Esophagus muscularis mucosa (tissue), 3 donors: ENCODE measurements around the gene MANBA.

Experiments
- CTCF ChIP-seq, 3 experiments: fragments of 200-600 bp in 2 of 3; fragments of 450-650 bp in 1 of 3; sonication (generic) in 2 of 3; IDR thresholded peaks; one replicate each; pipeline ENCODE4 v1.5.1; 2017 to 2019; ENCODE audit warnings: antibody characterized with exemption in 3 of 3, mild to moderate bottlenecking in 2 of 3, moderate library complexity in 1 of 3
- POLR2A ChIP-seq: fragments of 450-650 bp; IDR thresholded peaks from one replicate; pipeline ENCODE4 v1.6.1; 2017; ENCODE audit warnings: antibody characterized with exemption, moderate library complexity, mild to moderate bottlenecking, low read depth
- POLR2AphosphoS5 ChIP-seq, 2 donors: sonication (generic); formaldehyde crosslinking; IDR thresholded peaks; one replicate each; pipeline ENCODE4 v1.6.1; 2017; ENCODE audit warnings: antibody characterized with exemption in 2 of 2

- no peak for TF ChIP-seq POLR2AphosphoS5 (IDR thresholded peaks at IDR 0.05)
- TF ChIP-seq CTCF (IDR thresholded peaks at IDR 0.05) = no peak
- TF ChIP-seq POLR2A = no peak
These were observed 137.1 kb downstream of the MANBA start for GRCh38 chr4:102623622-102624021.
